Measurements from ENCODE around the gene TECPR2. TPM values are rescaled to one million over a fixed set of nuclear protein-coding genes. Genes with fewer than 3 reads are reported as not detected.
A peak's percentile ranks its signal among the peaks of the same experiment; 100 is the strongest.

The TECPR2 gene
- total and polyA plus RNA-seq, 8 donors: 11.6 to 30.1 (median 16.2) TPM

GRCh38 chr14:102498678-102499265 lies 136.0 kb downstream of the TECPR2 start:
- DNase-seq (no peak), ATAC-seq (no peak)
- intact Hi-C loops (cut with DNase I): no loop called here
- Histone ChIP-seq H3K9me3 (no peaks in the 10 kb centered on the region), H3K36me3 (peaks cover 0 to 33% of the 10 kb centered on the region in 2 donors), H3K4me1 (peaks cover 0 to 20% of the 10 kb centered on the region in 2 donors), H3K27ac (no peak overlapping the region), H3K27me3 (no peaks in the 10 kb centered on the region), H3K4me3 (no peak overlapping the region)
- no peak for TF ChIP-seq CTCF (IDR thresholded peaks at IDR 0.05)

GRCh38 chr14:102499401-102500157 lies 136.8 kb downstream of the TECPR2 start:
- TF ChIP-seq CTCF (IDR thresholded peaks at IDR 0.05): no peak
- H3K36me3 ChIP-seq: peaks cover 0 to 33% of the 10 kb centered on the region in 2 donors
- H3K9me3 ChIP-seq: no peaks in the 10 kb centered on the region
- no peak overlapping the region for H3K4me3 ChIP-seq
- H3K4me1 ChIP-seq: peaks cover 0 to 20% of the 10 kb centered on the region in 2 donors
- DNase-seq (no peak), ATAC-seq (peak; percentile 16)
- H3K27ac ChIP-seq: peak overlapping the region; percentile 72 to 74
- H3K27me3 ChIP-seq: no peaks in the 10 kb centered on the region
- intact Hi-C loops (cut with DNase I): no loop called here

- intact Hi-C loops (cut with DNase I): no loop called here
- Histone ChIP-seq H3K27me3 (no peaks in the 10 kb centered on the region), H3K27ac (peak overlapping the region; percentile 72 to 74), H3K9me3 (no peaks in the 10 kb centered on the region), H3K4me1 (peaks cover 0 to 20% of the 10 kb centered on the region in 2 donors), H3K36me3 (peaks cover 0 to 33% of the 10 kb centered on the region in 2 donors), H3K4me3 (no peak overlapping the region)
- peak in 1 of 4 donors; percentile 83 for DNase-seq
- ATAC-seq: peak; percentile 91
- no peak for TF ChIP-seq CTCF (IDR thresholded peaks at IDR 0.05)
These were observed 137.5 kb downstream of the TECPR2 start for GRCh38 chr14:102500158-102500662.

- intact Hi-C loops (cut with DNase I): no loop called here
- ATAC-seq (peak; percentile 3), DNase-seq (no peak)
- Histone ChIP-seq H3K4me3 (no peak overlapping the region), H3K27ac (peak overlapping the region; percentile 72 to 74), H3K4me1 (peaks cover 0 to 20% of the 10 kb centered on the region in 2 donors), H3K27me3 (no peaks in the 10 kb centered on the region), H3K9me3 (no peaks in the 10 kb centered on the region), H3K36me3 (peaks cover 0 to 33% of the 10 kb centered on the region in 2 donors)
- no peak for TF ChIP-seq CTCF (IDR thresholded peaks at IDR 0.05)
These were observed 138.0 kb downstream of the TECPR2 start for GRCh38 chr14:102500713-102501112.

- ATAC-seq (no peak), DNase-seq (no peak)
- peaks cover 0 to 35% of the 10 kb centered on the region in 2 donors for H3K36me3 ChIP-seq
- no peak overlapping the region for H3K27ac ChIP-seq
- intact Hi-C loops (cut with DNase I): no loop called here
- peaks cover 0 to 20% of the 10 kb centered on the region in 2 donors for H3K4me1 ChIP-seq
- H3K9me3 ChIP-seq: no peaks in the 10 kb centered on the region
- no peak overlapping the region for H3K4me3 ChIP-seq
- no peaks in the 10 kb centered on the region for H3K27me3 ChIP-seq
- TF ChIP-seq CTCF (IDR thresholded peaks at IDR 0.05): no peak
These were observed 139.1 kb downstream of the TECPR2 start for GRCh38 chr14:102501751-102502315.
